ENCODE measurements around the gene DAPP1.

DNA sequence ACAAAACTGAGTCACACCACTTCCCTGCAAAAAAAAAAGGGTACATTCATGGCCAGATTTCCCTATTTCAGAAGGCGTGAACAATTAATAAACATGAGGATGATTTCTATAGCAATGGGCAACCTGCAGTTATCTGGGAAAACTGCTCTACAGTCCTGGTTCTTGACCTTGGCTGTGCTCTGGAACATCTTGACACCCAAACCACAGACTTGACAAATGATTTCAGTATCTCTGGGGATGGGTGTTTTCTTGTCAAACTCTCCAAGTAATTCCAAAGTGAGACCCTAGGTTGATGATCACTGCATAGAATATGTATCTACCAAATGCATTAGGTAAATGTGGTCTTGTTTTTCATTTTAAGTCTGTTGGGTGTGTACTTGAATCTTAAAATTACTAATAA lies 2.0 kb downstream of the DAPP1 start:
- no peak for TF ChIP-seq EZH2 (IDR thresholded peaks at IDR 0.05)
- TF ChIP-seq POLR2AphosphoS5 (IDR thresholded peaks at IDR 0.05; ENCODE audit: borderline replicate concordance, low read depth, low read length) = no peak

All from SK-N-MC (cell line).